ENCODE measurements around the gene FERMT3. TPM values are rescaled to one million over a fixed set of nuclear protein-coding genes. Genes with fewer than 3 reads are reported as not detected.

The FERMT3 gene
- total RNA-seq, 1 donor from 2014 or later = 5.9 TPM

DNA sequence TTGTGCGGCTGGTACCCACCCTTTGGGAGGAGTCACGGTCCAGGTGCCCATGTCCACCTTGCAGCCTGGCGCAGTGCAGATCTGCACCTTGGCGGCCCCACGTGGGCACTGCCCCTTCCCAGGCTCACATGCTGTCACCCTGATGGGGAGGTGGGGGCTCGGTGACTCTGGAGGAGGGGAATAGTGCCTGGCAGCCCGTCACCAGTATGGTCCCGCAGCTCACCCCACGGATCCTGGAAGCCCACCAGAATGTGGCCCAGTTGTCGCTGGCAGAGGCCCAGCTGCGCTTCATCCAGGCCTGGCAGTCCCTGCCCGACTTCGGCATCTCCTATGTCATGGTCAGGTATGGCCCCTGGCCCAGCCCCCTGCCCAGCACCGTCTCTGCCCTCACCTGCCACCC lies 14.3 kb downstream of the FERMT3 start:
- Mint-ChIP-seq H3K36me3 (ENCODE audit: insufficient read depth) (peaks cover 4% of the 10 kb centered on the region), H3K4me1 (ENCODE audit: low read depth) (peaks cover 10% of the 10 kb centered on the region), H3K4me3 (ENCODE audit: low read depth) (no peak overlapping the region), H3K9me3 (ENCODE audit: low read depth) (no peaks in the 10 kb centered on the region), H3K27ac (no peak overlapping the region), H3K27me3 (no peaks in the 10 kb centered on the region)
- DNase-seq (ENCODE audit: low spot score, unreplicated experiment) = no peak
- TF ChIP-seq, protein P1, sequence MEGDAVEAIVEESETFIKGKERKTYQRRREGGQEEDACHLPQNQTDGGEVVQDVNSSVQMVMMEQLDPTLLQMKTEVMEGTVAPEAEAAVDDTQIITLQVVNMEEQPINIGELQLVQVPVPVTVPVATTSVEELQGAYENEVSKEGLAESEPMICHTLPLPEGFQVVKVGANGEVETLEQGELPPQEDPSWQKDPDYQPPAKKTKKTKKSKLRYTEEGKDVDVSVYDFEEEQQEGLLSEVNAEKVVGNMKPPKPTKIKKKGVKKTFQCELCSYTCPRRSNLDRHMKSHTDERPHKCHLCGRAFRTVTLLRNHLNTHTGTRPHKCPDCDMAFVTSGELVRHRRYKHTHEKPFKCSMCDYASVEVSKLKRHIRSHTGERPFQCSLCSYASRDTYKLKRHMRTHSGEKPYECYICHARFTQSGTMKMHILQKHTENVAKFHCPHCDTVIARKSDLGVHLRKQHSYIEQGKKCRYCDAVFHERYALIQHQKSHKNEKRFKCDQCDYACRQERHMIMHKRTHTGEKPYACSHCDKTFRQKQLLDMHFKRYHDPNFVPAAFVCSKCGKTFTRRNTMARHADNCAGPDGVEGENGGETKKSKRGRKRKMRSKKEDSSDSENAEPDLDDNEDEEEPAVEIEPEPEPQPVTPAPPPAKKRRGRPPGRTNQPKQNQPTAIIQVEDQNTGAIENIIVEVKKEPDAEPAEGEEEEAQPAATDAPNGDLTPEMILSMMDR (IDR thresholded peaks at IDR 0.05; ENCODE audit: unreplicated experiment) = no peak

DNA sequence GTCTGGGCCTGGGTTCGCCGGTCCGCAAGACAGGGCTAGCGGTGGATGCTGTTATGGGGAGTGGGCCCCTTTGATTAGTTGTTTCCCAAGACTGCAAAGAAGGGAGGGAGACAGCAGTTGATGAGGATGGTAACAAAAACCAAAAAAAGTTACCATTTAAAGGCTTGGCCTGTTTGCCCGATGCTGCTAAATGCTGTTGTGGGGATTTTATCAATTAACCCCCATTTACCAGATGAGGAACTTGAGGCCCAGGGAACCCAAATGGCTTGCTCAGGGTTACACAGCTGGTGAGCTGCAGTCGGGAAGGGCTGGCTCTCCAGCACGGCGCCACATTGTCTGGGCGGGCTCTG lies 16.1 kb downstream of the FERMT3 start:
- Mint-ChIP-seq H3K4me3 (ENCODE audit: low read depth) (no peak overlapping the region), H3K36me3 (ENCODE audit: insufficient read depth) (peaks cover 4% of the 10 kb centered on the region), H3K27me3 (no peaks in the 10 kb centered on the region), H3K4me1 (ENCODE audit: low read depth) (peaks cover 13% of the 10 kb centered on the region), H3K9me3 (ENCODE audit: low read depth) (no peaks in the 10 kb centered on the region), H3K27ac (no peak overlapping the region)
- no peak for DNase-seq (ENCODE audit: low spot score, unreplicated experiment)
- TF ChIP-seq, protein P1 (IDR thresholded peaks at IDR 0.05; ENCODE audit: unreplicated experiment) = no peak

DNA sequence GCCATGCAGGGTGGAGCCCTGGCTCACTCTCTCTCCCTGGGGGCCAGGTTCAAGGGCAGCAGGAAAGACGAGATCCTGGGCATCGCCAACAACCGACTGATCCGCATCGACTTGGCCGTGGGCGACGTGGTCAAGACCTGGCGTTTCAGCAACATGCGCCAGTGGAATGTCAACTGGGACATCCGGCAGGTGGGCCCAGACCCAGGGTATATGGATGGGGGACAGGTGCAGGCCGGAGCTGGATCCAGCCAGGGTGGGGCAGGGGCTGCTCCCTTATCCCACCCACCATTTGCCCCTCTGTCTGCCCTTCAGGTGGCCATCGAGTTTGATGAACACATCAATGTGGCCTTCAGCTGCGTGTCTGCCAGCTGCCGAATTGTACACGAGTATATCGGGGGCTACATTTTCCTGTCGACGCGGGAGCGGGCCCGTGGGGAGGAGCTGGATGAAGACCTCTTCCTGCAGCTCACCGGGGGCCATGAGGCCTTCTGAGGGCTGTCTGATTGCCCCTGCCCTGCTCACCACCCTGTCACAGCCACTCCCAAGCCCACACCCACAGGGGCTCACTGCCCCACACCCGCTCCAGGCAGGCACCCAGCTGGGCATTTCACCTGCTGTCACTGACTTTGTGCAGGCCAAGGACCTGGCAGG lies 16.6 kb downstream of the FERMT3 start:
- DNase-seq (ENCODE audit: low spot score, unreplicated experiment) = no peak
- H3K4me3 Mint-ChIP-seq (ENCODE audit: low read depth) = no peak overlapping the region
- H3K27ac Mint-ChIP-seq = no peak overlapping the region
- H3K36me3 Mint-ChIP-seq (ENCODE audit: insufficient read depth) = peaks cover 4% of the 10 kb centered on the region
- TF ChIP-seq, protein P1 (IDR thresholded peaks at IDR 0.05; ENCODE audit: unreplicated experiment) = no peak
- peaks cover 13% of the 10 kb centered on the region for H3K4me1 Mint-ChIP-seq (ENCODE audit: low read depth)
- H3K27me3 Mint-ChIP-seq = no peaks in the 10 kb centered on the region
- H3K9me3 Mint-ChIP-seq (ENCODE audit: low read depth) = no peaks in the 10 kb centered on the region

DNA sequence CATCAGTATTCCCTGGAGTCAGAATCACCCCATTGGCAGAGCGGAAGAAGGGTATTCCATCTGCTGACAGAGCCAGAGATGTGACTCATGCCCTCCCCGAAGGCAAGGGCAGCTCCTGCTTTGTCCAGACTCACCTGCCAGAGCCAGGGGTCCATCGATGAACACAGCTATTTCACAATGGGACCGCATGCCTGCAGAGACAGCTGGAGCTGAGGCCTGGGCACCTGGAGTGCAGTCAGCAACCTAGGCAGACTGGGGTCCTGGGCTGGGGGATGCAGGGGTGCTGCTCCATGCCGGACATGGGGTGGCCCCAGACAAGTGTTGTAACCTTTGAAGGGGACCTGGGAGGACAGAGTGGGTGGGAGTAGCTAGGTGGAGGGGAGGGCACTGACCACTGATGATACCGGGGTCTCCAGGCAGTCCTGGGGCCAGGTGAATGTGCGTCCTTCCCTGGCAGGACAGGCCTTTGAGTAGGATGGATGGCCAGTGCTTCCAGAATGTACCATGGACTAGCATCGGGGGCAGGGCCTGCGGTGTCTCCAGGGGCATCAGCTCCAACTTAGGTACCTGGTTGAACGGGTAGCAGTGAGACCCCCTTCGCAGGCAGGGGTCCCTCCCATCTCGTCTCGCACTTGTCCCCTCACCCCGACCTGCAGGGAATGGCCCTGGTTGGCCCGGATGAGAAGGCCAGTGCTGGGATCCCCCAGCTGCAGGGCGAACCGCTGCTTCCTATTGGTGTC lies 17.8 kb downstream of the FERMT3 start:
- TF ChIP-seq, protein P1 (IDR thresholded peaks at IDR 0.05; ENCODE audit: unreplicated experiment) = no peak
- no peak for DNase-seq (ENCODE audit: low spot score, unreplicated experiment)
- Mint-ChIP-seq H3K27ac (no peak overlapping the region), H3K9me3 (ENCODE audit: low read depth) (no peaks in the 10 kb centered on the region), H3K27me3 (no peaks in the 10 kb centered on the region), H3K4me3 (ENCODE audit: low read depth) (peak overlapping the region; percentile 87), H3K4me1 (ENCODE audit: low read depth) (peaks cover 7% of the 10 kb centered on the region), H3K36me3 (ENCODE audit: insufficient read depth) (no peaks in the 10 kb centered on the region)

DNA sequence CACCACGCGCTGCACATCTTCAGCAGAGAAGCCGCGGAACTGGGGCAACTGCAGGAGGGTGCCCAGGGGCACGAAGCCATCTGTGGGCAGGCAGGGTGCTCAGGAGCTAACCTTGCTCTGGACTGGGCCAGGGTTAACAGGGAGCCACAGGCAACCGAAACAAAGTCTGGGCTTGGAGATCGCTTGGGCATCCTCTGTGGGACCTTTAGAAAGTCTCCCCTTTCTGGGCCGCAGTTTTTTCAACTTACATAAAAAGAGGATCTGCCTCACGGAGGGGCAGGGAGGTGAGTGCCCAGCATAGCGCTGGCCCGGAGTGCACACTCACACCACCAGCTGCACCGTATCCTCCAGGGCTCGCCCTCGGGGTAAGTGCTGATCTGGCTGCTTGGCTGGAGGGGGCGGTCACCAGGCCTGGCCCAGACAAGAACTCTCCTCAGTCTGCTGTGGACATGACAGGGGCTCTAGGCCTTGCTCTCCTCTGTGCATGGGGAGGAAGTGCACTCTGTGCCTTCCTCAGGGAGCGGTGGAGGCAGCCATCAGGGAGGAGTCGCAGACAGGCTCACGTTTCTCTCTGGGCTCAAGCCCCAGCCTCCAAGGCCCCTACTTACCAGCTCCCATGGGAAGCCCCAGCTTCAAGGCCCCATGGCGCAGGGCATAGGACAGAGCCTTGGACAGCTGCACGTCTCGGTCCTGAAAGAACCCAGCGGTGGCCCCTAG lies 18.5 kb downstream of the FERMT3 start:
- no peak overlapping the region for H3K27ac Mint-ChIP-seq
- H3K9me3 Mint-ChIP-seq (ENCODE audit: low read depth) = no peaks in the 10 kb centered on the region
- peak overlapping the region; percentile 87 for H3K4me3 Mint-ChIP-seq (ENCODE audit: low read depth)
- no peaks in the 10 kb centered on the region for H3K36me3 Mint-ChIP-seq (ENCODE audit: insufficient read depth)
- TF ChIP-seq, protein P1 (IDR thresholded peaks at IDR 0.05; ENCODE audit: unreplicated experiment) = no peak
- H3K4me1 Mint-ChIP-seq (ENCODE audit: low read depth) = peaks cover 13% of the 10 kb centered on the region
- DNase-seq (ENCODE audit: low spot score, unreplicated experiment) = no peak
- no peaks in the 10 kb centered on the region for H3K27me3 Mint-ChIP-seq

Data from progenitor cell of endocrine pancreas (in vitro differentiated cells).